AG20443 (cell line): ENCODE results near the gene PGC.

Source experiments
- DNase-seq: peaks from one replicate; pipeline ENCODE4 v3.0.0; 2012; ENCODE audit warnings: low spot score, mixed read lengths

PGC gene

GRCh38 chr6:41730531-41731436 lies 16.4 kb downstream of the PGC start:
- DNase-seq, result no peak

DNA sequence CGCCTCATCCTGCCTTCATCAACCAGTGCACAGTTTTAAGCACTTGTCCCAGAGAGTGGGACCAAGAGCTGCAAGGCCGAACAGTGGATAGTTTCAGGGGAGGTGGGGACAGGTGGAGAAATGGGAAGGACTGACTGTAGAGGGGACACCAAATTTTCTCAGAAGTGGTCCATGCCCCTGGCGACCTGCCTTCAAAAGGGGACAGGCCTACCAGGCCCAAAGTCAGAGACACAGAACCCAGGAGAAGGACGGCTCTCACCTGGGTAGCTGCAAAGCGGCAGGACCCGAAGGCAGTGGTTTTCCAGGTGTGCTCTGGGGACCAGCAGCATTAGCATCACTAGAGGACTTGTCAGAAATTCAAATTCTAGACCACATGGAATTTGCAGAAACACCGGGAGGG lies 17.6 kb downstream of the PGC start:
- DNase-seq, result no peak

DNA sequence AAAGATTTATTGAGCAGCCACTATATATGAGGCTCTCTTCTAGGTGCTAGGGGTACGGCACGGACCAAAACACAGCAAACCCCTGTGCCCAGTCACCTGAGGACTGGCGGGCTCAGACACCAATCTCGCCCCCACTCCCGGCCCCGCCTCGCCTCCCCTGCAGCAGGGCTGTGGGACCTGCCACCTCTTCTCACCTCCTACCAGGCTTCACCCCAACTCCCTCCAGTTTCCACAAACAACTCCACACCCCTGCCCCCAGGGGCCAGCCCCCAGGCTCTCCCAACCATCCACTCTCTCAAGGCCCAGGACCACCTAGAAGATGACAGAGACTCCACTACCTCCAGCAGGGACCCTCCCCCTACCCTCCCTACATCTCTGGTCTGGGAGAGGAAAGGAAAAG lies 18.2 kb downstream of the PGC start:
- no peak for DNase-seq

DNA sequence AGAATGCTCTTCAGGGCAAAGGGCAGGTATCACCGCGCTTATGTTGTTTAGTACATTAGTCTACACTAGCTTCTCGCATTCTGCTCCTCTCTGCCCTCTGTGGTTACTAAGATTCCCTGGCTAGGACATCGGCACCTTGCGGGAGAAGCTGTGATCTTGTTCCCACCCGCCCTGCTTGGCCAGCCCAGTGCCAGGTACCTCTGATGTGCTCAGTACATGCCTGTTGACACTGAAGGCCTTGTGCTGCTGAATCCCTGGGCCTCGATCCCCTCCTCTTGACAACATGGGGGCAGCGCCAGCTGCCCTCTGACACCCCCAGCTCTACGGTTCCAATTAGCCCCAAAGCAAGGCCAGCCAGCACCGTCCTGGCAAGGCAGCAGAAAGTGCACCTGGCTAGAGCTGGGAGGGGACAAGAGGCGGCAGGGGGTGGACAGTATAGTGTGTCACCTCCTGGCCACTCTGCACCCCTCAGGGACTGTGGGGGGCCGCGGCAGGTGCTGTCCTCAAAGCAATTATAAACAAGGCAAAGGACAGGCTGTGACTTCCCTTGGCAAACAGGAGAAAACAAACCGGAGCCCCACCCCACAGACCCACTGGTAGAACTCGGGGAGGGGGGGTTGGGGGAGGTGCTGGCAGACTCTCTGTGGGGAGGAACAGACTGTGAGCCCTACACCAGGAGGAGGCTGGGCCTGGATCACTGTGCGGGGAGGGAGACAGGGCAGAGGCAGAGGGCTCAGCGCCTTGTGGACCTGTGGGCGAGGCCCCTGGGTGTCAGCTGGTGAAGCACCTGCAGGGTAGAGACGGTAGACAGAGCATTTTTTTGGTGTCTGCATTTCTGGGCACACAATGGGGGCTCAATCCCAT lies 18.9 kb downstream of the PGC start:
- DNase-seq, result no peak

GRCh38 chr6:41727705-41728072 lies 19.5 kb downstream of the PGC start:
- no peak for DNase-seq

DNA sequence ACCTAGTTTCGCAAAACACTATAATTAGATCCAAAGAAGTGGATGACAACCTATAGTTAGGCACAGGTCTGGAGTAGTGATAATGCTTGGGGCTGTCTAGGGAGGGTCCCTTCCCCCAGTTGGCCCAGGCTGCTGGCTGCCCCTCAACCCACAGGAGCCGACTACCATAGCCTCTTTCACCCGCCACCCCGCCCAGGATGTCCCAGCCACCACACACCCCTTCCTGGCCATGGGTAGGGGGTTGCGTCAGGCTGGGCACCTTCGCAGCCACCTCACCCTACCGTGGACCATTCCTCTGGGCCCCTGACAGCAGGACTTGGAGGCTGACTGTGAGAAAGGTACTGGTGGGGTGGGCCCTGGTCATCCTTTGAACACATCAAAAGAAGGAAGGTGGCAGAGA lies 20.3 kb downstream of the PGC start:
- no peak for DNase-seq

GRCh38 chr6:41724586-41725501 lies 22.4 kb downstream of the PGC start:
- DNase-seq, result no peak

DNA sequence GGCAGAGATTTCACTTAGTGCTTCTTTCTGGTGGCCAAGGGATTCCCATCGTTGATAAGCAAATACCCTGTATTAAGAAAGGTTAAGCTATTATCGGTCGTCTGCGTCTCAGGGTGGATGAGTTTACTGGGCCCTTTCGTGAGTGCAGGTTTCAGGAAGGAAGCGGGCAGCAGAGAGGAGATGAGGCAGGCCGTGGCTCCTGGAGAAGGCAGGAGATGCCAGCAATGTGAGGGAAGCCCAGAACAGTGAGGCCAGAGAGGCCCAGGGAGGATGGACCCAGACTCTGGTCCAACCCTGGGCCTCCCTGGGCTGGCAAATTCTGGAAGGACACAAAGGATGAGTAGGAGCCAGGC lies 23.0 kb downstream of the PGC start:
- no peak for DNase-seq

DNA sequence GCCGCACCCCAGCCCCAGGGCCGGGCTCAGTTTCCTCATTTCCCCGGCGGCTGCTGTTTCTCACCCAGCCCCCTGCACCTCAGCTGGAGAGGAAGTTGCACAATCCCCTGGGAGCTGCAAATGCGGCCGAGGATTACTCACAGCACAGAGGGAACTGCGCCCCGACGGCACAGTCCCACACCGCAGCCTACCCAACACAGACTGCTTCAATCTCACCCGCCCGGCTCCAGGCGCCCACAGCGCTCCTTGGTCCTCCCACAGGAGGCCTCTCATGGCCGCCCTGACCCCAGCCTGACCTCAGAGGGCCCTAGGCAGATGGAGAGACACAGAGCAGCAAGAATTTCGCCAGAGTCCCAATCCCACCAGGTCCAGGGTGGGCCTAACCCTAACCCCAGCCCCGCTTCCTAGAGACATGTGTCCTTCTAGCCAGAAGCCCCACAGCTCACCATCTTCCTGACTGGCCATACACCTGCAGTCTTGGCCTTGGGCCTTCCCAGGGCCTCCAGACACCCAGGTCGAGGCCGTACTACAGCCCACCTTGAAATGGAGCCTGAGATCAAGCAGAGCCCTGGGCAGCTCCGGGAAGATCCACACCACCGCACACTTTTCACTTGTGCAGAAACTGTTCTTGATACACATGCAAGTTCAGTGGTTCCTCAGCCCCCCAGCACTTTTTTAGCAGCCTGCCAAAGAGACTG lies 23.5 kb downstream of the PGC start:
- peak; percentile 92 for DNase-seq

- DNase-seq, result no peak
These were observed 24.1 kb downstream of the PGC start for GRCh38 chr6:41722969-41723529.

GRCh38 chr6:41721414-41721813 lies 25.8 kb downstream of the PGC start:
- no peak for DNase-seq

DNA sequence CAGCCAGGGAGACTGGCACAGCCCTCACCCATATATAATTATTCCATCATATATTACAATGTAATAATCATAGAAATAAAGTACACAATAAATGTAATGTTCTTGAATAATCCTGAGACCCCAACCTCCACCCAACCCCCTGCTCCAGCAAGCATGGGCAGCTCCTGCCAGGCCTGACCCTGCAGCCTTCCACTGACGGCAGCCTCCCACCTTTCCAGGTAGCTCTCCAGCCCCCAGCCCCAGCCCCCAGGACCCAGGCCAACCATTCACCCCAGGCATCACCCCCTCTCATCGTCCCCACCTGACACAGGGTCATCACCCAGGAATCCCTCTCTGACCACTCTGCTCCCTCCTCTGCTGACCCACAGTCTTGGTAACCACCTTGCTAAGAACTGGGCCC lies 26.4 kb downstream of the PGC start:
- no peak for DNase-seq

DNA sequence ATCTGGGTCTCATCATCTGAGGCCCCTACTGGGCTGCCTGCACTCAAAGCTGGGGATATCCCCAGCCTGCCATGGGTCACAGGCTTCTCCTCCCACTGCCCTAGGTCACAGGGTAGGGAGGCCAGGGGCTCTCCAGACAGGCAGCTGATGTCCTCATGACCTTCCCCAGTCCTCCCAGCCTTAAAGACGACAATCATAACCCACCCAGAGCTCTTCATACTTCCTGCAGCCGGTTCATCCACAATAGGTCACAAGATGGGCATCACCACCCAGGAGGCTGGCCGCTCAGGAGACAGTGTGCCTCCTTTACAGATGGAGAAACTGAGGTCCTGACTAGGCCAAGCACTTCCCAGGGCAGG lies 27.0 kb downstream of the PGC start:
- no peak for DNase-seq

DNA sequence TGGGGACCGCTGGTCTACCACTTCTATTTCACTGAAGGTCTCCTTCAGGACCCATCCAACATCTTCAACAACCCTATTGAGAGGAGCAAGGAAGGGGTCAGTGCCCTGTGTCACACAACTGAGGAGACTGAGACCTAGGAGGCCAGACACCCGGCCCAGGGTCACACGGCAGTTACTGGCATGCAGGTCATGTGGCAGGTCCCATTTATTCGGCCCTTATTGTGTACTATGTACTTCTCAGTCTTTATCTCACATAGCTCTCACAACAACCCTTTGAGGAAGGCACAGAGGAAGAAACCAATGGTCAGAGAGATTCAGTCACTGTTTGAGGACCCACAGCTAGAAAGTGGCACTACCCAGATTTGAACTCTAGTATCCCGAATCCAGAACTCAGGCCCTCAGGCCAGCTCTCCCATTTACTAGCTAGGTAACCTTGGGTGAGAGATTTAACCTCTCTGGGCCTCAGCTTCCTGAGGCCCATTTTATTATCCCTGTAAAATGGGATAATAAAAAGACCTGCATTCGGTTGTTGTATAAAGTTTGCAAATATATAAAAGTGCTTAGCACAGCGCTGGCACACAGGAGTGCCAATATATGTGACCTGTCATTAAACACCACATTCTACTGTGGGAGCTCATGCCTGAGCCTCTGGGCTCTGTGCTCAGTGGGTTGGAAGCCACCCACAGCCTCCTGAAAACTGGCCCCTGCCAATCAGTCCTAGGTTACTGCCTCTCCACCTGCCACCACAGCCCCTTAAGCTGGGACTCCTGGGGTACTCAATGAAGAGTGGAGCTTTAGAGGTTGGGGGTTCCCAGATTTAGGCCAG lies 27.5 kb downstream of the PGC start:
- no peak for DNase-seq

DNA sequence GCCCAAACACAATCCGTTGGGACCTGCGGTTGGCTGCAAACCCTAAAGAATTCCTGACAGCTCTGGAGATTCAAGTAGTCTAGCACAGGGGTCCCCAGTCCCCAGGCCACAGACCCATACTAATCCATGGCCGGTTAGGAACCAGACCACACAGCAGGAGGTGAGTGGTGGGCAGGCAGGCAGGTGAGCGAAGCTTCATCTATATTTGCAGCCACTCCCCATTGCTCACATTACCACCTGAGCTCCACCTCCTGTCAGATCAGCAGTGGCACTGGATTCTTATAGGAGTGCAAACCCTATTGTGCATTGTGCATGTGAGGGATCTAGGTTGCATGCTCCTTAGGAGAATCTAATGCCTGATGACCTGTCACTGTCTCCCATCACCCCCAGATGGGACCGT lies 28.4 kb downstream of the PGC start:
- no peak for DNase-seq

- DNase-seq, result no peak
These were observed 29.8 kb downstream of the PGC start for GRCh38 chr6:41717392-41717736.

GRCh38 chr6:41716516-41717391 lies 30.4 kb downstream of the PGC start:
- DNase-seq, result peak; percentile 30

DNA sequence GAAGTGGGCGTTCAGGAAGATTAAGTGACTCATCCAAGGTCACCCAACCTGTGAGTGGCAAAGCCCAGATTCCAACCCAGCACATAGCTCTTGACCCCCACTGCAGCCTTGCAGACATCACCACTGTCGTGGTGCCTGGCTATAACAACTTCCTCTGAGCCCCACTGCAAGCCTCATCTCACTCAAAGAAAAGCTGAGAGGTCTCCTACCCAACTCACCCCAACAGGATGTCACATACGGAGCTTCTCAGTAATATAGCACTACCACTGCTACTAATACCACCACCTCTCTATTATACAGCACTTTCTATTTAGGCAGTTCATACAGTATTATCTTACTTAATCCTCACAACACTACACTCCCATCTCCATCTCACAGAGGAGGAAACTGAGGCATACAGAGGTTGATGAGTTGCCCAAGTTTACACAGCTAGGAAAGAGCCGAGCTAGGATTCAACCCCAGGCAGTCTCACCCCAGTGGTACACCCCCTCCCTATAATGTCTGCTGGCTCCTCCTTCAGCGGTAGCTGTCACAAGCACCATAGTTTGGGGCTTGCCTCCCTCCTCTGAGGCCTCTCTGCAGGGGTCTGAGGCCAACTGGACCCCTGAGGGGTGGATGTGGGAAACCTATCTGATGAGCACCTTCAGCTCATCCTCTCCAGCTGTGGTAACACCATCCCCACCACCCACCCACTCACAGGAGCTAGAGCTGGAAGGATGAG lies 31.2 kb downstream of the PGC start:
- DNase-seq, result no peak
